NCI-H1417 (cell line): ENCODE results near the gene COX10.
A peak's percentile ranks its signal among the peaks of the same experiment; 100 is the strongest.
"Not testable (repeated sequence)": the region's sequence is repeated elsewhere in the genome, so short reads cannot be mapped to it uniquely, and the experiment has no call there.

Experiments used
- DNase-seq, 3 experiments: peaks; one replicate each; lab custom pipeline; 2025; lab: John Stamatoyannopoulos, UW

COX10 gene

GRCh38 chr17:14069251-14070021, at the start of gene COX10:
Gene COX10, plus strand, starts transcription at chr17:14069504. Its CDS starts 102 bp downstream, at chr17:14069606.
- DNase-seq, result peak; percentile 70 to 86 (median 78)

GRCh38 chr17:14021651-14022294, 47.5 kb upstream of the COX10 start:
- DNase-seq, result not testable (repeated sequence)

- DNase-seq, result not testable (repeated sequence)
Measured at GRCh38 chr17:14029755-14030154, 39.5 kb upstream of the COX10 start.

GRCh38 chr17:14032234-14032633, 37.1 kb upstream of the COX10 start:
- DNase-seq, result peak in 1 of 3 experiments; percentile 65

GRCh38 chr17:14033166-14033565, 36.1 kb upstream of the COX10 start:
- no peak for DNase-seq

- no peak for DNase-seq
Measured at GRCh38 chr17:14037453-14037852, 31.9 kb upstream of the COX10 start.

GRCh38 chr17:14038206-14038605, 31.1 kb upstream of the COX10 start:
- DNase-seq, result no peak

- no peak for DNase-seq
Measured at GRCh38 chr17:14042411-14042810, 26.9 kb upstream of the COX10 start.

- DNase-seq, result no peak
Measured at GRCh38 chr17:14044702-14045101, 24.6 kb upstream of the COX10 start.

GRCh38 chr17:14046978-14047377, 22.3 kb upstream of the COX10 start:
- DNase-seq, result no peak

- no peak for DNase-seq
Measured at GRCh38 chr17:14047591-14047990, 21.7 kb upstream of the COX10 start.

- DNase-seq, result no peak
Measured at GRCh38 chr17:14048169-14048568, 21.1 kb upstream of the COX10 start.

- DNase-seq, result no peak
Measured at GRCh38 chr17:14050616-14051015, 18.7 kb upstream of the COX10 start.

- no peak for DNase-seq
Measured at GRCh38 chr17:14051692-14052091, 17.6 kb upstream of the COX10 start.

GRCh38 chr17:14052886-14053615, 16.3 kb upstream of the COX10 start:
- DNase-seq, result no peak

- DNase-seq, result no peak
Measured at GRCh38 chr17:14057591-14057990, 11.7 kb upstream of the COX10 start.

- no peak for DNase-seq
Measured at GRCh38 chr17:14058051-14058450, 11.3 kb upstream of the COX10 start.

- DNase-seq, result no peak
Measured at GRCh38 chr17:14060706-14061105, 8.6 kb upstream of the COX10 start.

- no peak for DNase-seq
Measured at GRCh38 chr17:14061666-14062560, 7.4 kb upstream of the COX10 start.

- no peak for DNase-seq
Measured at GRCh38 chr17:14067347-14067746, 2.0 kb upstream of the COX10 start.

GRCh38 chr17:14068542-14069250, 608 bp upstream of the COX10 start:
- peak in 1 of 3 experiments; percentile 11 for DNase-seq
